Esophagus squamous epithelium (tissue), 5 donors: Measurements from ENCODE around the gene DENND11. TPM values are rescaled to one million over a fixed set of nuclear protein-coding genes. Genes with fewer than 3 reads are reported as not detected.
"Not testable (repeated sequence)": the region's sequence is repeated elsewhere in the genome, so short reads cannot be mapped to it uniquely, and the experiment has no call there.

Source experiments
- DNase-seq: peaks from one replicate; lab custom pipeline; 2025; lab: John Stamatoyannopoulos, UW
- H3K27ac ChIP-seq, 4 donors: fragments of 200-600 bp; sonication (generic); one replicate each; pipeline ENCODE4 v1.5.1; 2016 to 2019; ENCODE audit warnings: mild to moderate bottlenecking in 1 of 4
- H3K27me3 ChIP-seq, 4 donors: fragments of 200-600 bp; sonication (generic); 1 replicate in 3 of 4; 2 replicates in 1 of 4; pipeline versions ENCODE4 v1.5.1 to v1.6.0; 2017 to 2021; ENCODE audit warnings: antibody characterized with exemption in 1 of 4
- H3K36me3 ChIP-seq, 3 donors: fragments of 200-600 bp; sonication (generic); one replicate each; pipeline ENCODE4 v1.5.1; 2016 to 2019
- H3K4me1 ChIP-seq, 3 donors: fragments of 200-600 bp; sonication (generic); one replicate each; pipeline ENCODE4 v1.5.1; 2017 to 2019
- H3K4me3 ChIP-seq, 4 donors: fragments of 200-600 bp; sonication (generic); 1 replicate in 3 of 4; 2 replicates in 1 of 4; pipeline ENCODE4 v1.5.1; 2016 to 2019; ENCODE audit warnings: mild to moderate bottlenecking in 2 of 4, moderate library complexity in 1 of 4
- H3K9me3 ChIP-seq, 3 donors: fragments of 200-600 bp; sonication (generic); one replicate each; pipeline ENCODE4 v1.5.1; 2016 to 2019
- CTCF ChIP-seq, 6 experiments: fragments of 450-650 bp in 4 of 6; fragments of 200-600 bp in 2 of 6; sonication (generic) in 2 of 6; IDR thresholded peaks; one replicate each; pipeline ENCODE4 v1.5.1; 2016 to 2019; ENCODE audit warnings: antibody characterized with exemption in 6 of 6, mild to moderate bottlenecking in 4 of 6, moderate library complexity in 4 of 6
- POLR2A ChIP-seq, 4 donors: fragments of 450-650 bp; IDR thresholded peaks; one replicate each; pipeline ENCODE4 v1.6.1; 2017; ENCODE audit warnings: antibody characterized with exemption in 4 of 4, mild to moderate bottlenecking in 4 of 4, moderate library complexity in 3 of 4
- WGBS, 2 donors: methylation state at CpG; one replicate each; pipeline ENCODE4 v1.1.5; 2018; 5-methylcytosine and 5-hydroxymethylcytosine counted together
- intact Hi-C: fragments of 100-400 bp; cut with DNase I; formaldehyde crosslinking; loops from one replicate; pipeline ENCODE4 v1.15.0; 2022
- total RNA-seq, 4 donors: library from RNA; depleted of rRNA; stranded (reverse); fragments of >200 nt; gene quantifications; one replicate each; pipeline ENCODE4 v1.1.0, GENCODE V29; 2016
- donor health status: DM: yes; HTN: yes; CAD: no.

Gene DENND11
- total RNA-seq, 4 donors from 2014 or later: 11.8 to 28.6 (median 14.2) TPM

GRCh38 chr7:141693082-141693481 is 8.9 kb downstream of the DENND11 start:
- DNase-seq: no peak
- Histone ChIP-seq H3K4me1 (peaks cover 0 to 31% (median 3%) of the 10 kb centered on the region in 3 donors), H3K4me3 (no peak overlapping the region), H3K27me3 (no peaks in the 10 kb centered on the region), H3K9me3 (no peaks in the 10 kb centered on the region), H3K27ac (no peak overlapping the region), H3K36me3 (no peaks in the 10 kb centered on the region)
- TF ChIP-seq POLR2A (IDR thresholded peaks at IDR 0.05) (no peak), CTCF (IDR thresholded peaks at IDR 0.05) (no peak)
- WGBS, 2 donors: 84% methylated on average over 3 of the region's 3 CpGs
- intact Hi-C loops: no loop called here

GRCh38 chr7:141691961-141692360 is 10.0 kb downstream of the DENND11 start:
- no peaks in the 10 kb centered on the region for H3K36me3 ChIP-seq

GRCh38 chr7:141691540-141691939 is 10.4 kb downstream of the DENND11 start:
- no peak for TF ChIP-seq CTCF (IDR thresholded peaks at IDR 0.05)
- no peak for TF ChIP-seq POLR2A (IDR thresholded peaks at IDR 0.05)
- WGBS, 2 donors: 90 to 95% methylated on average over 3 of the region's 3 CpGs
- no peaks in the 10 kb centered on the region for H3K27me3 ChIP-seq
- H3K27ac ChIP-seq: no peak overlapping the region
- no peaks in the 10 kb centered on the region for H3K36me3 ChIP-seq
- no peaks in the 10 kb centered on the region for H3K9me3 ChIP-seq
- DNase-seq: no peak
- peaks cover 0 to 21% (median 0%) of the 10 kb centered on the region in 3 donors for H3K4me1 ChIP-seq
- intact Hi-C loops: no loop called here
- no peak overlapping the region for H3K4me3 ChIP-seq

More at GRCh38 chr7:141691961-141692360, 10.0 kb downstream of the DENND11 start:
- DNase-seq: no peak
- no peak overlapping the region for H3K4me3 ChIP-seq
- no peaks in the 10 kb centered on the region for H3K27me3 ChIP-seq
- WGBS, 2 donors: 81 to 92% methylated on average over 4 of the region's 4 CpGs
- H3K4me1 ChIP-seq: peaks cover 0 to 24% (median 1%) of the 10 kb centered on the region in 3 donors
- H3K9me3 ChIP-seq: no peaks in the 10 kb centered on the region
- H3K27ac ChIP-seq: no peak overlapping the region
- TF ChIP-seq CTCF (IDR thresholded peaks at IDR 0.05) (no peak), POLR2A (IDR thresholded peaks at IDR 0.05) (no peak)
- intact Hi-C loops: no loop called here

- H3K4me1 ChIP-seq, DNase-seq, intact Hi-C loops, H3K27ac ChIP-seq, H3K9me3 ChIP-seq, H3K4me3 ChIP-seq, H3K27me3 ChIP-seq: not testable (repeated sequence)
- H3K36me3 ChIP-seq: peaks cover 0 to 23% (median 8%) of the 10 kb centered on the region in 3 donors
- WGBS, 2 donors: 93 to 95% methylated on average over 3 of the region's 3 CpGs
Measured at GRCh38 chr7:141689072-141689825, 12.7 kb downstream of the DENND11 start.

- DNase-seq: no peak
- WGBS, 2 donors: 89% methylated on average over 5 of the region's 5 CpGs
- no peak overlapping the region for H3K27ac ChIP-seq
Measured at GRCh38 chr7:141688043-141688442, 13.9 kb downstream of the DENND11 start.

More at GRCh38 chr7:141688043-141688442, 13.9 kb downstream of the DENND11 start:
- TF ChIP-seq POLR2A (IDR thresholded peaks at IDR 0.05) (no peak), CTCF (IDR thresholded peaks at IDR 0.05) (no peak)
- Histone ChIP-seq H3K4me3 (no peak overlapping the region), H3K4me1 (peaks cover 0 to 5% (median 0%) of the 10 kb centered on the region in 3 donors), H3K9me3 (no peaks in the 10 kb centered on the region), H3K36me3 (peaks cover 0 to 33% (median 8%) of the 10 kb centered on the region in 3 donors), H3K27me3 (no peaks in the 10 kb centered on the region)
- intact Hi-C loops: no loop called here
